Urinary bladder (tissue), 4 donors: ENCODE results near the gene LGALS9C. TPM values are rescaled to one million over a fixed set of nuclear protein-coding genes. Genes with fewer than 3 reads are reported as not detected.
"Not testable (repeated sequence)": the region's sequence is repeated elsewhere in the genome, so short reads cannot be mapped to it uniquely, and the experiment has no call there.

Experiments
- DNase-seq: peaks from one replicate; pipeline ENCODE4 v3.0.0-alpha.2; 2015; ENCODE audit errors: extremely low spot score
- H3K27ac ChIP-seq: one replicate; pipeline ENCODE4 v1.5.1; 2013; ENCODE audit warnings: low read depth, mild to moderate bottlenecking, moderate library complexity
- H3K36me3 ChIP-seq: one replicate; pipeline ENCODE4 v1.6.1; 2013; ENCODE audit warnings: mild to moderate bottlenecking, moderate library complexity; ENCODE audit not compliant: insufficient read depth
- H3K4me1 ChIP-seq: one replicate; pipeline ENCODE4 v1.6.1; 2013; ENCODE audit warnings: mild to moderate bottlenecking, moderate library complexity; ENCODE audit not compliant: insufficient read depth
- H3K4me3 ChIP-seq: one replicate; pipeline ENCODE4 v1.5.1; 2013; ENCODE audit warnings: low read depth, low read length
- whole genome bisulfite sequencing: extraction: QIAGEN DNeasy Blood & Tissue Kit; methylation state at CpG from one replicate; pipeline ENCODE4 v1.1.7; 2013; 5-methylcytosine and 5-hydroxymethylcytosine counted together
- polyA plus RNA-seq: library from polyadenylated mRNA; stranded (reverse); fragments of 200-250 nt; gene quantifications from one replicate; pipeline ENCODE4 v1.2.3, GENCODE V29; 2013
- total RNA-seq: library from RNA; depleted of rRNA; stranded (reverse); fragments of >200 nt; gene quantifications from one replicate; pipeline ENCODE4 v1.2.3, GENCODE V29; 2014
- donor health status: healthy with polysubstance abuse.
- donor health status: healthy.

Gene LGALS9C
- total RNA-seq (not detected), polyA plus RNA-seq (0.03 TPM)

- not testable (repeated sequence) for H3K4me3 ChIP-seq, H3K27ac ChIP-seq, DNase-seq, H3K36me3 ChIP-seq, H3K4me1 ChIP-seq
- WGBS, result 69% methylated on average over 6 of the region's 9 CpGs
Observed at GRCh38 chr17:18476508-18477308, at the start of gene LGALS9C. Gene LGALS9C, plus strand, starts transcription at chr17:18476789. Its CDS starts 66 bp downstream, at chr17:18476855.

- not testable (repeated sequence) for DNase-seq, H3K4me1 ChIP-seq, H3K27ac ChIP-seq, H3K4me3 ChIP-seq, H3K36me3 ChIP-seq
- no CpG with 5 or more reads among the region's 9 CpGs for WGBS
Observed at GRCh38 chr17:18432206-18432605, 44.4 kb upstream of the LGALS9C start.

- 54% methylated on average over 4 of the region's 9 CpGs for WGBS
- DNase-seq, result not testable (repeated sequence)
Observed at GRCh38 chr17:18439465-18439870, 37.1 kb upstream of the LGALS9C start.

GRCh38 chr17:18442093-18442492 lies 34.5 kb upstream of the LGALS9C start:
- not testable (repeated sequence) for DNase-seq, H3K4me1 ChIP-seq, H3K27ac ChIP-seq, H3K4me3 ChIP-seq, H3K36me3 ChIP-seq
- 0% methylated on average over 1 of the region's 9 CpGs for WGBS

More at GRCh38 chr17:18439465-18439870, 37.1 kb upstream of the LGALS9C start:
- H3K4me3 ChIP-seq, H3K4me1 ChIP-seq, H3K27ac ChIP-seq, H3K36me3 ChIP-seq: not testable (repeated sequence)

- not testable (repeated sequence) for H3K36me3 ChIP-seq, H3K4me1 ChIP-seq, H3K27ac ChIP-seq, H3K4me3 ChIP-seq, DNase-seq
- WGBS, result 95% methylated on average over 1 of the region's 4 CpGs
Observed at GRCh38 chr17:18442532-18442931, 34.1 kb upstream of the LGALS9C start.

GRCh38 chr17:18447476-18448205 lies 28.9 kb upstream of the LGALS9C start:
- H3K27ac ChIP-seq, H3K4me1 ChIP-seq, H3K4me3 ChIP-seq, DNase-seq, H3K36me3 ChIP-seq: not testable (repeated sequence)
- WGBS, result 83% methylated on average over 6 of the region's 9 CpGs

- not testable (repeated sequence) for DNase-seq, H3K36me3 ChIP-seq, H3K27ac ChIP-seq, H3K4me3 ChIP-seq, H3K4me1 ChIP-seq
- WGBS, result no CpG with 5 or more reads among the region's 2 CpGs
Observed at GRCh38 chr17:18448311-18448710, 28.3 kb upstream of the LGALS9C start.

GRCh38 chr17:18449833-18450232 lies 26.8 kb upstream of the LGALS9C start:
- not testable (repeated sequence) for H3K4me3 ChIP-seq, H3K4me1 ChIP-seq, DNase-seq, H3K36me3 ChIP-seq, H3K27ac ChIP-seq
- 81% methylated on average over 3 of the region's 7 CpGs for WGBS

- H3K4me3 ChIP-seq, DNase-seq, H3K36me3 ChIP-seq, H3K4me1 ChIP-seq, H3K27ac ChIP-seq: not testable (repeated sequence)
- 76% methylated on average over 5 of the region's 7 CpGs for WGBS
Observed at GRCh38 chr17:18450998-18451397, 25.6 kb upstream of the LGALS9C start.

GRCh38 chr17:18451969-18452368 lies 24.6 kb upstream of the LGALS9C start:
- not testable (repeated sequence) for H3K4me1 ChIP-seq, H3K4me3 ChIP-seq, DNase-seq, H3K27ac ChIP-seq, H3K36me3 ChIP-seq
- WGBS, result 80% methylated on average over 5 of the region's 5 CpGs

GRCh38 chr17:18459035-18459434 lies 17.6 kb upstream of the LGALS9C start:
- WGBS, result 14% methylated on average over 8 of the region's 8 CpGs
- not testable (repeated sequence) for H3K4me3 ChIP-seq, DNase-seq, H3K27ac ChIP-seq, H3K36me3 ChIP-seq, H3K4me1 ChIP-seq

- H3K36me3 ChIP-seq, DNase-seq, H3K4me3 ChIP-seq, H3K27ac ChIP-seq, H3K4me1 ChIP-seq: not testable (repeated sequence)
- 64% methylated on average over 9 of the region's 11 CpGs for WGBS
Observed at GRCh38 chr17:18463831-18464502, 12.6 kb upstream of the LGALS9C start.

- H3K36me3 ChIP-seq, H3K4me3 ChIP-seq, DNase-seq, H3K4me1 ChIP-seq, H3K27ac ChIP-seq: not testable (repeated sequence)
- WGBS, result 61% methylated on average over 5 of the region's 6 CpGs
Observed at GRCh38 chr17:18466250-18466983, 10.2 kb upstream of the LGALS9C start.
